HG02938 (cell line): ENCODE data around the gene EXOC3L1.

Source experiments
- ATAC-seq: cut with Tn5 transposase; IDR thresholded peaks from one replicate; pipeline ENCODE4 v1.9.1; 2021; ENCODE audit warnings: mild to moderate bottlenecking, moderate library complexity; ENCODE audit not compliant: unreplicated experiment

The EXOC3L1 gene

DNA sequence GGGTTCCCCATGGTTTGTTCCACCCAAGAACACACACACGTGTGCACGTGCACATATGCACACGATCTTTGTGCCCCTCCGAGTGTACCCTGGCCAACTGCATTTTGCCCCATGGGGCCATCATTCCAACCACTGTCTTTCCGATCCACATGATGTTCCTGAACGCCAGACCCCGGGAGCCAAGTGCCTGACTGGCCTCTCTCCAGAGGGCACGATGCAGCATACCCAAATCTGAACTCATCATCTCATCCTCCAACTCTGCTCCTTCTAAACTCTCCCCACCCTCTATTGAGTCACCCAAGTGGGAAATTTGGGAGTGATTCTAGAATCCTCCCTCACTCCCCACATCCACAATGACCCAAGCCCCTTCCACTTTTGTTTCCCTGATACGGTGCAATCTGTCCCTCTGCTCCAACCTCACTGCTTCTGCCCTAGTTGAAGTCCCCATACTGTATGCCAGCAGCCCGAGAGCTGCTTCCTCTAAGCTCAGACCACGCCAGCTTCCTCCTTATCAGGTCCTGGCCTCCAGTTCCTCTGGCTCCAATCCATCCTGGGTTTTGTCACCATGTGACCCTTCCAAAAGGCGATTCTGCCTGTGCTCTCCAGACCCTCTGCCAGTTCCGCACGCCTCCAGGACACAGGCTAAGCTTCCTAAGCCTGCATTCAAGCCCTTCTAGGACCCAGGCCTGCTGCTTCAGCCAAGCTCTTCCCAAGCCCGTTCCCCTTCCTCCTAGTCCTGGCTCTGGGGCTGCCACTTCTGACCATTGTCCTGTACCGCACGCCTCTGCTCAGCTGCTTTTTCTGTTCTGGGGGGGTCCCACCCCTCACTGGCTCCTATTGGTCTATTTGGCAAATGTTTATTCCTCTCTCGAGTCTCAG lies 26.9 kb upstream of the EXOC3L1 start:
- no peak for ATAC-seq

DNA sequence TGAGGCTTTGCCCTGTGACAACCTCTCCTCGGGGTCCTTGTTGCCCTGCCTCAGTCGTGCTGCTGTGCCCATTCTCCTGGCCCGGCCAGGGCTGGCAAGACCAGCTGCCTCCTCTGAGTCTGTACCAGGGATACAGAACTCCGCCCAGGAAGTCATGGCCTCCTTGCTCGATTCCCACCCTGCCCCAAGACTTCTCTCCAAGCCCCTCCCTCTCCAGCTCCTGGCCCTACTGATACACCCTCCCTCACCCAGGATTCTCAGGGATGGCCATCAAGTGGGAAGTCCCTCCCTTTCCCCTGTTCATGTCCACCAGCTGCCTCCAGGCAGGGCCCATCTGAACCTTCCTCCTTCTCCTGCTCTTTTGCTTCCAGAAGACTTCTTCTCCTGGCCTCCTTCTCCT lies 25.8 kb upstream of the EXOC3L1 start:
- no peak for ATAC-seq

DNA sequence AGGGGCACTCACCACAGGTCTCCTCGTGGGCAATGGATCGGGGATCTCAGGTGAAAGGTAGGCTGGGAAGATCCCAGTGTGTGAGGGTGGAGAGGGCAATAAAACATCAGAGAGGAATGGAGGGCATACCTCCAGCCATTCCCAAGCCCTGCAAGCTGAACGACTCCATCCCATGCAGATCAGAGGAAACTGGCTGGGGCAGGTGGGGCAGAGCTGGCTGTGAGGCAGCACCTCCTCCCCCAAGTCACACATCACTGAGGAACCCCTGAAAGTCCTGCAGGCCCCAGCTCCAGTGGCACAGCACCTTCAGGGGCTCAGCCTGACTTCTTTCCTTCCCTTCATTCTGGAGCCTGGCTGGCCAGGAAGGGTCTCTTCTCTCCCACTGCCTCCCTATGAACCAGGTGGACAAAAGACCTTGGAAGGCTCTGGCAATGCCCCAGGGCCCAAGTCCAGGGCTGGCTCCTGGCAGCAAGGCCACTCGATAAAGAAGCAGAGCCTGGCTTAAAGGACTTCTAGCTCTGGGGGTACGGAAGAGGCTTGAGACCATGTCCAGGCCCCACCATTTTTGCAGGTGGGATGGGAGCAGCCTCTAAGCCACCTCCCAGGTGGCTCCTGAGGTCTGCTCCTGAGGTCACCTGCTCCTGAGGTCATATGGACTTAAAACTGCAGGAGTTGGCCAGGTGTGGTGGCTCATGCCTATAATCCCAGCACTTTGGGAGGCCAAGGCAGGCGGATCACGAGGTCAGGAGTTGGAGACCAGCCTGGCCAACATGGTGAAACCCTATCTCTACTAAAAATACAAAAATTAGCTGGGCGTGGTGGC lies 23.5 kb upstream of the EXOC3L1 start:
- ATAC-seq = no peak

DNA sequence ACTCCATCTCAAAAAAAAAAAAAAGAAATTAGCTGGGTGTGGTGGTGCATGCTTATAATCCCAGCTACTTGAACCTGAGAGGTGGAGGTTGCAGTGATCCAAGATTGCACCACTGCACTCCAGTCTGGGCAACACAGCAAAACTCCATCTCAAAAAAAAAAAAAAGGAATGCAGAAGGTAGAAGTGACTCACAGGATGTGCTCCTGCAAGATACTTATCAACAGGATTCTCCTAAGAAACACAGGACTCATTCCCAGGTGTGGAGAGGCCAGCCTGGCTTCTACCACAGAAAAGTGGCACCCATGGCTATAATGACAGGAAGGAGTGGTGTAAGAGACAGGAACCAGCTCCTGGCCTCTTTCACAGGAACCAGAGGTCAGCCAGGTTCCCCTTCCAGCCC lies 22.8 kb upstream of the EXOC3L1 start:
- no peak for ATAC-seq

DNA sequence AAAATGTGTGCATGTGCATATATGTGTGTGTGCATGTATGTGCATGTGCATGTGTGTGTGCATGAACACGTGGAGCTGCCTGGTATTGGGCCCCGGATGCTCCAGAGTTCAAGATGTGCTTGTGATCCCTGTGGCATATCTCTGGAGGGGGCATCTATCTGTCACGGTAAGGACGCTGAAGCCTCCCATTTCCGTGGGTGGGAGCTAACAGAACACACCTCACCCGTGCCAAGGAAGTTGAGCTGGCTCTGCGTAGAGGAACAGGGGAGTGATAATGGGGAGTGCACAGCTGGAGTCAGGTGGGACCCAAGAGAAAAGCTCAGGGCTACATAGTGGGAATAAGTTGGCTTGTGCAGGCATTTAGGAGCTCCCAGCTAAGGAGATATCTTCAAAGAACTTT lies 21.7 kb upstream of the EXOC3L1 start:
- no peak for ATAC-seq

DNA sequence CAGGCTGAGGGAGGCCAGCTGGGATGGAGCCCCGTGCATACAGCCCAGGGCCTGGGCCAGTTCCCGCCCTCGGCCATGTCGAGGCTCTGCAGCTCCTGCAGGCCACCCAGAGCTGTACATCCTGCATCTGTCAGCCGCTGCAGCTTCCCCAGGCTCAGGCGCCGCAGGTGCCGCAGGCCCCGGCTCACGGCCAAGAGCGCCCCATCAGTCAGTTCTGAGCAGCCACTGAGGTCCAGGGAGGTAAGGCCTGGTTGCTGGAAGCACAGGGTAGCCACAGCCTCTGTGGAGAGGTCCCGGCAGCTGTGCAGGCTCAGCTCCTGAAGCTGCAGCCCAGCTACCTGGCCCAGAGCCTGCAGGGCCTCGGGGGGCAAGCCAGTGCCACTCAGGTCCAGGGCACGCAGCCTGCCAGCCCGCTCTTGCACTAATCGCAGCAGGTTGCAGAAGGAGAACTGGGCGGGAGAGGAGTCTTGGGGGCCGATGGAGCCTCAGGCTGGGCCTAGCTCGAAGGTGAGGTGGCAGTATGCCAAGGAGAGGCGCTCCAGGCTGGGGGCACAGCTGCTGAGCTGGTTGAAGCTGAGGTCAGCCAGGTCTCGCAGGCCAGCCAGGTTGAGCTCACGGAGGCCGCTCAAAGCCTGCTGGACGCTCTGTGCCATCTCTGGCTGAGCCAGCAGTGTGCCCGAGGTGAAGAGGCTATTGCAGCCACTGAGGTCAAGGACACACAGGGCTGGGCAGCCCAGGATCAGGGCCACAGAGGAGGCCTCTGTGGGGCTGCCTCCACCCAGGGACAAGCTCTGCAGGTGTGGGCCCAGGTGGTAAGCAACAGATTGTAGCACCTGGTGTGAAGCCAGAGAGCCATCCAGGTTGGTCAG lies 20.4 kb upstream of the EXOC3L1 start:
- ATAC-seq = no peak

DNA sequence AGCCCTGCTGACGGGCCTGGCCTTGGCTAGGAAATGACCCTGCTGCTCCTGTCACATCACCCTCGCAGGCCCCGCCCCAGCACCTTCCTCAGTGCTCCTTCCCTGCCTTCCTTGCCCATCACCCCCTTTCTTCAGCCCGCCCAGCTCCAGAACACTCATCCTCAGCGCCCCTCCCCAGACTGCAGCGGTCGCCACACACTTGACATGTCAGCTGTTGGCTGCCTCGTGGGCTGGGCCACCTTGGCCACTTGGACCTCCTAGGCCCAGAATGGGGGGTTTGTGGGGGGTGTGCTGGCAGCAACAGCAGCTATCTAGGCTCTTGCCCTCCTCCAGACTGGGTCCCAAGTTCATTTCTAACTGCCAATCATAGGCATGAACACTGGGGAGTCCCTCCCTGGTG lies 19.6 kb upstream of the EXOC3L1 start:
- no peak for ATAC-seq

DNA sequence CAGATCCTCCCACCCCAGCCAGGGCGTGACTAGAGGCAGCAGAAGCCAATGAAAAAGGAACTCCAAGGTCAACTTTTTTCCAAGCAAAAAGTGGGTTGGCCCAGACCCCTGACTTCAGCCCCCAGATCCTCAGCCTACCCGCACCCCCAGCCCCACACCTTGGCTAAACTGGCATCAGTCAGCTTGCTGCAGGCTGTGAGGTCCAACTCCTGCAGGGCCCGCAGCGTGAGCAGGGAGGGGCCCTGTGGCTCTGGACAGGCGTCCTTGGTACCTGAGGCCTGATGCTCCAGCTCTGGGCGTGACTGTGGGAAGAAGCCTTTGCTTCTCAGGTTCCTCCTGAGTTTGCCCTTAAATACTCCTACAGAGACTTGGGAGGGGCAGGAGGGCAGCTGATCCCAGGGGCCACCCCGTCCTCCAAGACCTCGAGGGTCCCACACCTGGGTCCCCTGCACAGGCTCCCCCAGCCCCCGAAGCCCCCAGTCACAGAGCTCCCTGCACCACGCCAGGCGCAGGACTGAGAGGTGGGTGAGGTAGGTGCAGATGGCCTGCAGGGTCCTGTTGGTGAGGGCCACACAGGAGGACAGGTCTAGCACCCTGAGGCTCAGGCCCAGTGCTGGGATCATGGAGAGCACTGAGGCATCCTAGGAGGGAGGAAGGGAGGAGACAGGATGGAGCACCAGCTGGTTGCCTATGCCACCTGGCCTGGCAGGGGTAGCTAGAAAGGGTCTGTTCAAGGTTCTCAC lies 18.4 kb upstream of the EXOC3L1 start:
- no peak for ATAC-seq

DNA sequence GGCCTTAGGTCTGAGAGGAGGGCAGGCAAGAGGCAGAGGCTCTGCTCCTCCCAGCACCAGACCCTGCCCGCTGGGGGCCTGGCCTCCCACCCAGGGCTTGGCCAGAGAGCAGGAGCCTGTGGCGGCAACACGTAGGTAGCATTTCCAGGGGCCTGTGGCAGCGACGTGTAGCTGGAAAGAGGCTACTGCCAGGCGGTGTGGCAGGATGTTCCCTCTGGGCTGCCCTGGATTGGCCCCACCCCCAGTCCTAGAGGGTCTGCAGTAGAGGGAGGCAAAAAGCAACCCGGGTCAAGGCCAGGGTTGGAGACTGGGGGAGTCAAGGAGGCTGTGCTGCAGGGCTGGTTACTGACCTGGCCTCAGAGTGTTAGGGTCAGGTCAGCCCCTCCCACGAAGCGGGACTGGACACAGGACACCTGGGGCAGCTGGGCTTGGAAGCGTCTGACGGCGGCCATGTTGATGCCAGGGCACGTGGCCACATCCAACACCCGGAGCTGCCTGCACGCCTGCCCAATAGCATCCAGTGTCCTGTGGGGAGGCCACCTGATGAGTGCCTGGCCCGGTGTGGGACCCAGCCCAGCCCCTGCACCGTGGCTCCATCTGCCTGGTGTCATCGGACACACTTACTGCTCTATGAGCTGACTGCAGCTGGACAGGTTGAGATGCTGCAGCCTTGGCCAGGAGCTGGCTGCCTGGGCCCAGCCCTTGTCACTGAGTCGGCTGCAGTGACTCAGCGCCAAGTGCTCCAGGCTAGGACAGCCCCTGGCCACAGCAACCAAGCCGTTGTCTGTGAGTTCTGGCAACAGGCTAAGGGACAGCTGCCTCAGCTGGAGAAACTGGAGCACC lies 17.5 kb upstream of the EXOC3L1 start:
- ATAC-seq = no peak

DNA sequence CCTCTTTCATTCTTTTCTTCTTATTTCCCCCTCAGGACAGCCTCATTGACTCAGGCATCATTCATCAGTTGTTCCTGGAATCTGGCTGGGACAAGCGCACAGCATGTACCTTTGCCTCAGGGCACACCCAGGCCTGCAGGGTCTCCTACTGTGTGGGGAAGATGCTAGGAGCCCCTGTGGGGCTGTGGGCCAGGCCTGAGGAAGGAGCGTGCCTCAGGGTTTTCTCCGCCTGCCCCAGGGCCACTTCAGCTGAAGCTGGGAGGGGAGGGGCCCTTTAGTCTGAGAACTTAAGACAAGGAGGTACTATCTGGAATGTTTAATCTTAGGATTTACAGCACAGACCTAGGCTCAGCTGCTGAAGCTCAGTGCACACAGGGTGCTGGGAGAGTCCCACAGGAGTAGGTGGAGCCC lies 16.9 kb upstream of the EXOC3L1 start:
- ATAC-seq = no peak

DNA sequence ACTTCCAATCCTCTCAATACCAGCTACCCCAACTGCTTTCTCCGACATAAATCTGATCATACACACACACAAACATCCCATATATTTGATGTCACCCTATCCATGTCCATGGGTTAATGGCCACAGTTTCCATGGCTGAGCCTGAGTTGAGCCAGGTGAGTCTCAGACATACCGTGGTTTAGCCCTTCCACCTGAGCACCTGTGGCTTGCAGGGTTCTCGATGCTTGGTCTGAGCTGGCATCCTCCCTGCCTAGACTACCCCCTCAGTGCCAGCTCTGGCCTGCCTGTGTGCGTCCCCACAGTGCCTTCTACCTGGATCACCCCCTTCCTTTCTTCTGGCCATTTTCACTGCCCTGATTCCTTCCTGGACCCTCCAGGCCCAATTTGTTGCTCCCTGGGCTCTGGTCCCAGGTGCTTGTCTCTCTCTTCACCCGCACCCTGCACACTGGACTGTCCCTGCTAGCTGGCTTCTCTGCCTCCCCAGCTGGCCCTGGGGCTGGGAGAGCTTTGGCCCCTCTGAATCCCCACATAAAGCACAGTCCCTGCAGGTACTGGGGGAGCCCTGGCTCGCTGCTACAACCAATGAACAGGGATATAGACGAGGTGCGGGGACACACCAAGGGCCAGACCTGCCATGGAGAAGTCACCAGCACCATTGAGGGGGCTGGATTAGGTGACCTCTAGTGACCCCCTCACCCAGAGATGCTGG lies 16.3 kb upstream of the EXOC3L1 start:
- ATAC-seq = no peak

DNA sequence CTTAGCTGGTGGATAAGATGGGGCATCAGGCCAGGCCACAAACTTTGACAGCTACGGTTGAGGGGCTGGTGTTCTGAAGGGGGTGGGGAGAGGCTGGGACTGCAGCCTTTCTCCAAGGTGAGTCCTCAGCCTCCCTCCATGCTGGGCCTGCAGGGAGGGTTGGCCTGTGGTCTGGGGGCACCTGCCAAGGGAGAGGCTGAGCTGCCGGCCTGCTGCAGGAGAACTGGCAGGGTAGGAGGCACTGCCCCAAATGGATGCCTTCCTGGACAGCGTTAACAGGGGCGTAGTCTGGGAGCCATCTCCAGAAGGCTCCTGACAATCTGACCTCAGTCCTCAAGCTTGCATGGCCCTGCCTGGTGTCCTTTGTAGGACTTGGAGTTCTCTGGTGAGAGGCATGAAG lies 14.1 kb upstream of the EXOC3L1 start:
- no peak for ATAC-seq

DNA sequence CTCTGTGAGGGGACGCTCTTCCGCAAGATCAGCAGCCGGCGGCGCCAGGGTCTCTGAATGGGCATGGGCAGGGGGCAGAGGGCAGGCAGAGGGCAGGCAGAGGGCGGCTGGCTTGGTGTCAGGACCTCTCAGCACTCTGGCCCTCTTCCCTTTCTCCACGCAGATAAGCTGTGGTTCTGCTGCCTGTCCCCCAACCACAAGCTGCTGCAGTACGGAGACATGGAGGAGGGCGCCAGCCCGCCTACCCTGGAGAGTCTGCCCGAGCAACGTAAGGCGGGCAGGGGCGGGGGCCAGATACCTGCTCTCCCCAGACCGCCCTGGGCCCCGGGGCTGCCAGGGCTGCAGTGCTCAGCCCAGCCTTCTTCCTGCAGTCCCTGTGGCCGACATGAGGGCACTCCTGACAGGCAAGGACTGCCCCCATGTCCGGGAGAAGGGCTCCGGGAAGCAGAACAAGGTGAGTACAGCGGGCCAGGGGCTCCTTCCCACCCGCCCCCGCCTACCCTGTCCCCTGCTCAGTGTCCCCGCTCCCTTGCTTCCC lies 13.1 kb upstream of the EXOC3L1 start:
- ATAC-seq = no peak

DNA sequence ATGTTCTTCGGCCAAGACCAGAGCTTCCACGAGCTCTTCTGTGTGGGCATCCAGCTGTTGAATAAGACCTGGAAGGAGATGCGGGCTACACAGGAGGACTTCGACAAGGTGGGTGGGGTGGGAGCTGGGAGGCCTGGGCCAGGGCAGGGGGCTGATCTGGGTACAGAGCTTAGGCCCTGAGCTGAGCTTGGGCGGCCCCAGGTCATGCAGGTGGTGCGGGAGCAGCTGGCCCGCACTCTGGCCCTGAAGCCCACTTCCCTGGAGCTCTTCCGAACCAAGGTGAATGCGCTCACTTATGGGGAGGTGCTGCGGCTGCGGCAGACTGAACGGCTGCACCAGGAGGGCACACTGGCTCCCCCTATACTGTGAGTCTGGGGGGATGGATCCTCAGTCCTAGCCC lies 12.5 kb upstream of the EXOC3L1 start:
- ATAC-seq = no peak

DNA sequence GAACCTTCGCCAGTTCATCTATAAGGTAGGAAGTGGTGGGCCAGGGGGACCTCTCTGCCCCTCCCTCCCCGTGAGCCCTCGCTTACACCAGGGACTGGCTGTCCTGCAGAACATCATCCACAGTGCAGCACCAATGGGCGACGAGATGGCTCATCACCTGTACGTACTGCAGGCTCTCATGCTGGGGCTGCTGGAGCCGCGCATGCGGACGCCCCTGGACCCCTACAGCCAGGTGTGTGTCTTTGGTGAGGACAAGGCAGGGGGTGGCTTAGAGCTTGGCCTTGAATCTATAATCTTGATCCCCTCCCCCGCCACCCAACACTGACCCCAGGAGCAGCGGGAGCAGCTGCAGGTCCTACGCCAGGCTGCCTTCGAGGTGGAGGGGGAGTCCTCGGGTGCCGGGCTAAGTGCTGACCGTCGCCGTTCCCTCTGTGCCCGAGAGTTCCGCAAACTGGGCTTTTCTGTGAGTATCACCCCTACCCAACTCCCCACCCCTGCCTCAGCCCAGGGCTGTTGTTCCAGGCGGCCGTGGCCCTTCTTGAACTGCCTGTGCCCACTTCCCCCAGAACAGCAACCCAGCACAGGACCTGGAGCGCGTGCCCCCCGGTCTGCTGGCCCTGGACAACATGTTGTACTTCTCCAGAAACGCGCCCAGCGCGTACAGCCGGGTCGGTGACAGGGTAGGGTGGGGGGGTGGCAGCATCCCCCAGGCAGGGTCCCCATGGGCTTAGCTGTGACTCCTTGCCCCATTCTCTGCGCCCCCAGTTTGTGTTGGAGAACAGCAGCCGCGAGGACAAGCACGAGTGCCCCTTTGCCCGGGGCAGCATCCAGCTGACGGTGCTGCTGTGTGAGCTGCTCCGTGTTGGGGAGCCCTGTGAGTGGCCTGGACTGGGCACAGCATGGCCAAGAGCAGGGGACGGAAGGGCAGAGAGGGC lies 11.7 kb upstream of the EXOC3L1 start:
- no peak for ATAC-seq

DNA sequence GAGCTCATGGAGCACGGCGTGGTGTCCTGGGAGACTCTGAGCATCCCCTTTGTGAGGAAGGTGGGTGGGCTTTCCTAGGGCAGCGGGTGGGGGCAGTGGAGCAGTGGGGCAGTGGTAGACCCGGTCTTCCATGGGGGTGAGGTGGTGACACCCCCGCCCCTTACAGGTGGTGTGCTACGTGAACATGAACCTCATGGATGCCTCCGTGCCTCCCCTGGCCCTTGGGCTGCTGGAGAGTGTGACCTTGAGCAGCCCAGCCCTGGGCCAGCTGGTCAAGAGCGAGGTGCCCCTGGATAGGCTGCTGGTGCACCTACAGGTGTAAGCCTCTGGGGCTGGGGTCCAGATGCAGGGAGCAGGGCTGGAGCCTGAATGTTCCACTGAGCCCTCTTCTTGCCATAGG lies 10.6 kb upstream of the EXOC3L1 start:
- no peak for ATAC-seq

DNA sequence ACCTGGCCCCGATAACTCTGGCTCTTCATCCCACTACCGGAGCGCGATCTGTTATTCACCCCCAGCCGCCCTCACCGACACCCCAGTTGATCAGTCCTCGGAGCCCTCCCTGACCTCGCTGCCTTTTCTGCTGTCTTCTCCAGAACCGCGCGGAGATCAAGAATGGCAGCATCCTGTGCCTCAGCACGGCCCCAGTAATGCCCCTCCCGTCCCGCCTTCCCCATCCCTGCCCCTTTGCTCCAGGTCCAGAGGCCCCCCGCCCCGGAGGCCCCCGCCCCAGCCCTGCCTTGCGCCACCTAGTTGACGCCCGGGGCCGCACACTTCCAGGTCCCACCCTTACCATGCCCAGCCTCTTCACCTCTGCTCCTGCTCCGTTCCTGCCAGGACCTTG lies 9.9 kb upstream of the EXOC3L1 start:
- ATAC-seq = no peak
